Mucosa of descending colon (tissue), 3 donors: Measurements from ENCODE around the gene PPP6C. TPM values are rescaled to one million over a fixed set of nuclear protein-coding genes. Genes with fewer than 3 reads are reported as not detected.
"Not testable (repeated sequence)": the region's sequence is repeated elsewhere in the genome, so short reads cannot be mapped to it uniquely, and the experiment has no call there.

Experiments
- ATAC-seq: fragments of 200-7000 bp; cut with Tn5 transposase; one replicate; pipeline ENCODE4 v1.9.1; 2020; ENCODE audit warnings: mild to moderate bottlenecking, moderate library complexity
- DNase-seq, 3 donors: peaks; one replicate each; pipeline ENCODE4 v3.0.0-alpha.2; 2020
- H3K36me3 ChIP-seq: fragments of 200-600 bp; one replicate; pipeline ENCODE4 v1.8.0; 2021; ENCODE audit warnings: low read depth, mild to moderate bottlenecking
- H3K4me1 ChIP-seq: fragments of 200-600 bp; one replicate; pipeline ENCODE4 v1.8.0; 2021; ENCODE audit warnings: low read depth, mild to moderate bottlenecking
- H3K4me3 ChIP-seq: fragments of 200-600 bp; one replicate; pipeline ENCODE4 v1.8.0; 2021; ENCODE audit warnings: mild to moderate bottlenecking
- H3K9me3 ChIP-seq: fragments of 200-600 bp; one replicate; pipeline ENCODE4 v1.8.0; 2021; ENCODE audit warnings: mild to moderate bottlenecking
- CTCF ChIP-seq: fragments of 200-600 bp; IDR thresholded peaks from one replicate; pipeline ENCODE4 v1.8.0; 2022; ENCODE audit warnings: antibody characterized with exemption, mild to moderate bottlenecking
- intact Hi-C, 2 donors: fragments of 100-400 bp; cut with DNase I in 1 of 2; cut with micrococcal nuclease in 1 of 2; formaldehyde crosslinking; loops; one replicate each; pipeline versions ENCODE4 v1.11.0 to v1.11.1; 2022; cut with DNase I, micrococcal nuclease
- total RNA-seq, 3 donors: library from RNA; stranded (reverse); fragmentation: NEBNext Ultra II Directional in 2 of 3; extraction: Animal tissue kit (Norgen Biotek cat#: 25700) in 2 of 3; gene quantifications; one replicate each; pipeline versions ENCODE4 v1.2.1 to v1.2.4, GENCODE V29; 2021 to 2023
- donor health status: DM: no; HTN: no; CAD: no; lungs with moderate emphysema.
- donor health status: DM: no; HTN: no; CAD: no.
- donor health status: DM: no; HTN: yes; CAD: no.

Gene PPP6C
- total RNA-seq, 3 donors from 2014 or later: 41.8 to 47.6 (median 45.4) TPM

GRCh38 chr9:125131778-125132177 is 57.8 kb downstream of the PPP6C start:
- Histone ChIP-seq H3K36me3 (no peaks in the 10 kb centered on the region), H3K4me1 (no peaks in the 10 kb centered on the region), H3K4me3 (no peak overlapping the region), H3K9me3 (no peaks in the 10 kb centered on the region)
- no peak for TF ChIP-seq CTCF
- intact Hi-C loops: no loop called here
- no peak for ATAC-seq
- DNase-seq: no peak

- DNase-seq (peak; percentile 68 to 88 (median 72)), ATAC-seq (peak; percentile 97)
- Histone ChIP-seq H3K4me3 (no peak overlapping the region), H3K9me3 (no peaks in the 10 kb centered on the region), H3K36me3 (no peaks in the 10 kb centered on the region), H3K4me1 (no peaks in the 10 kb centered on the region)
- TF ChIP-seq CTCF: no peak
- intact Hi-C loops: no loop called here
These were observed 63.4 kb downstream of the PPP6C start for GRCh38 chr9:125126019-125126746.

GRCh38 chr9:125125523-125125922 is 64.1 kb downstream of the PPP6C start:
- no peak overlapping the region for H3K4me3 ChIP-seq
- no peaks in the 10 kb centered on the region for H3K36me3 ChIP-seq
- no peak for TF ChIP-seq CTCF
- no peak for ATAC-seq
- no peaks in the 10 kb centered on the region for H3K9me3 ChIP-seq
- no peaks in the 10 kb centered on the region for H3K4me1 ChIP-seq
- DNase-seq: no peak
- intact Hi-C loops: no loop called here

GRCh38 chr9:125121146-125121545 is 68.5 kb downstream of the PPP6C start:
- DNase-seq: no peak
- Histone ChIP-seq H3K36me3 (no peaks in the 10 kb centered on the region), H3K4me1 (no peaks in the 10 kb centered on the region), H3K4me3 (no peak overlapping the region), H3K9me3 (no peaks in the 10 kb centered on the region)
- ATAC-seq: no peak
- TF ChIP-seq CTCF: no peak
- intact Hi-C loops: no loop called here

GRCh38 chr9:125119643-125120286 is 69.8 kb downstream of the PPP6C start:
- no peaks in the 10 kb centered on the region for H3K36me3 ChIP-seq
- H3K4me1 ChIP-seq: no peaks in the 10 kb centered on the region
- ATAC-seq: no peak
- intact Hi-C loops: no loop called here
- H3K9me3 ChIP-seq: no peaks in the 10 kb centered on the region
- no peak for TF ChIP-seq CTCF
- H3K4me3 ChIP-seq: no peak overlapping the region
- DNase-seq: no peak

- H3K9me3 ChIP-seq, H3K4me1 ChIP-seq, DNase-seq, H3K4me3 ChIP-seq, H3K36me3 ChIP-seq, intact Hi-C loops, ATAC-seq: not testable (repeated sequence)
These were observed 70.9 kb downstream of the PPP6C start for GRCh38 chr9:125118696-125119095.

GRCh38 chr9:125114503-125114902 is 75.1 kb downstream of the PPP6C start:
- H3K9me3 ChIP-seq, H3K4me3 ChIP-seq, H3K4me1 ChIP-seq, ATAC-seq, H3K36me3 ChIP-seq, intact Hi-C loops, DNase-seq: not testable (repeated sequence)
